ENCODE results near the gene PPP1R15B.

Gene PPP1R15B

GRCh38 chr1:204420039-204421004 lies 8.7 kb upstream of the PPP1R15B start:
- no peak for DNase-seq

- DNase-seq, result no peak
Measured at GRCh38 chr1:204419064-204419403, 7.4 kb upstream of the PPP1R15B start.

DNA sequence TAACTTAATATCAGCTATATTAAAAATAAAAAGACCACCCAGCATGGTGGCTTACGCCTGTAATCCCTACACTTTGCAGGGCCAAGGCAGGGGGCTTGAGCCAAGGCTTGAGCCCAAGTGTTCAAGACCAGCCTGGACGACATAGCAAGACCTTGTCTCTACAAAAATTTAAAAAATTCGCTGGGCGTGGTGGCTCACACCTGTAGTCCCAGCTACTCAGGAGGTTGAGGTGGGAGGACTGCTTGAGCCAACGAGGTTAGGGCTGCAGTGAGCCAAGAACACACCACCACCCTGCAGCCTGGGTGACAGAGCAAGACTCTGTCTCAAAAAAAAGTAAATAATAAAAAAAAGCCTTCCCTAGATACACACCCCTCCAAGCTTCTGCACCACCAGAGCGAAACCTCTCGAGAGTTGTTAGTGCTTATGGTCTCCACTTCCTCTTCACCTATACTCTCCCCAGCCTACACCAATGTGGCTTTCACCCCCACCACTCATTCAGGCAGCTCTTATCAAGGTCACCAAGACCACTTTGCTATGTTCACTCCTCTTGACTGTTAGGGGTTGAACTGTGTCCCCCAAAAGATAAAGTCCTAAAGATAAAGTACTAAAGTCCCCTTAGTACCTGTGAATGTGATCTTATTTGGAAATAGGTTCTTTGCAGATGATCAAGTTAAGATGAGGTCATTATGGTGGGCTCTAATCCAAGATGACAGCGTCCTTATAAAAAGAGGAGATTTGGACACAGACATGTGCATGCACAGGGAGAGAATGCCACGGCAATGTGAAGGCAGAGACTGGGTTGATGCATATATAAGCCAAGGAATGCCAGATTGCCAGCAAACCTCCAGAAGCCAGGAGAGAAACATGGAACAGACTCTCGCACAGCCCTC lies 6.8 kb upstream of the PPP1R15B start:
- DNase-seq, result no peak

- no peak for DNase-seq
Measured at GRCh38 chr1:204417074-204417997, 5.7 kb upstream of the PPP1R15B start.

DNA sequence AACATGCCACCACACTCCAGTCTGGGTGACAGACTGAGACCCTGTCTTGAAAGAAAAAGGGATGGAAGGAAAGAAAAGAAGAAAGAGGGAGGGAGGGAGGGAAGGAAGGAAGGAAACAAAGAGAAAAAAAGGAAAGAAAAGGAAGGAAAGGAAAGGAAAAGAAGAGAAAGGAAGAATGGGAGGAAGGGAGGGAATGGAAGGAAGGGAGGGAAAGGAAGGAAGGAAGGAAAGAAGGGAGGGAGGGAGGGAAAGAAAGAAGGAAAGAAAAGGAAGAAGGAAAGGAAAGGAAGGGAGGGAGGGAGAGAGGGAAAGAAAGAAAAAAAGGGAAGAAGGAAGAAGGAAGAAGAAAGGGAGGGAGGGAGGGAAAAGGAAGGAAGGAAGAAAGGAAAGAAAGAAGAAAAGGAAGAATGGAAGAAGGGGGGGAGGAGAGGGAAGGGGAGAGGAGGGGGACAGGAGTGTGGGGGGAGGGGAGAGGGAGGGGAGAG lies 5.0 kb upstream of the PPP1R15B start:
- DNase-seq, result no peak

DNA sequence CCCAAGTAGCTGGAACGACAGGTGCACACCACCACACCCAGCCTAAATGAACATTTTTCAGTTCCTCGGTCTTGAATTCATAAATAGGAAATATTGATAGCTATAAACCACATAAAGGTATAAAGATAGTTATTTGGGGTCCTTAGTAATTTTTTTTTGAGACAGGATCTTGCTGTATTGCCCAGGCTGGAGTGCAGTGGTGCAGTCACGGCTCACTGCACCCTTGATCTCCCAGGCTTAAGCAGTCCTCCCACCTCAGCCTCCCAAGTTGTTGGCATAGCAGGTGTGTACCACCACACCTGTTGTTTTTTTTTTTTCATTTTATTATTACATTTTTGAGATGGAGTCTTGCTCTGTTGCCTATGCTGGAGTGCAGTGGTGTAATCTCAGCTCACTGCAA lies 3.7 kb upstream of the PPP1R15B start:
- no peak for DNase-seq

- no peak for DNase-seq
Measured at GRCh38 chr1:204414016-204414415, 2.4 kb upstream of the PPP1R15B start.

GRCh38 chr1:204413170-204413535 lies 1.5 kb upstream of the PPP1R15B start:
- no peak for DNase-seq

GRCh38 chr1:204410688-204411450 lies 748 bp downstream of the PPP1R15B start:
- peak; percentile 8 for DNase-seq

- DNase-seq, result no peak
Measured at GRCh38 chr1:204409836-204410687, 1.6 kb downstream of the PPP1R15B start.

DNA sequence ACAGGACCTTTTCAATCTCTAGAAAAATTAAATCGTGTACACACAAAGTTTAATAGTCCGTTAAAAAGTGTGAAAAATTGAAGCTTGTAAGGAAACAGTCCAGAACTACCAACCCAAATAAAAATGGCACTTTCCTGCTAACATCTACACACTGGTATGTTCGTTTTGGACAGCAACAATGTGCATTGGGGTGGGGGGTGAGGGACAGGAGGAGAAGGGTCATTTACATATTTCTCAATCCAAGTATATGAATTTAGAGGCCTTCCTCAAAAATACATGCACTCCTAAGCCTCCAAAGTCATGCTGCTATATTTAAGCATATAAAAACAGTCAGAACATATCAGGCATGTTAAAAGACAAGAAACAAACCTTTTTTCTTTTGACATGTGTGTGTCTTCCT lies 2.5 kb downstream of the PPP1R15B start:
- no peak for DNase-seq

- no peak for DNase-seq
Measured at GRCh38 chr1:204408602-204409001, 3.0 kb downstream of the PPP1R15B start.

GRCh38 chr1:204408074-204408507 lies 3.5 kb downstream of the PPP1R15B start:
- no peak for DNase-seq

GRCh38 chr1:204407295-204407971 lies 4.2 kb downstream of the PPP1R15B start:
- DNase-seq, result no peak

- DNase-seq, result no peak
Measured at GRCh38 chr1:204406621-204407020, 5.0 kb downstream of the PPP1R15B start.

DNA sequence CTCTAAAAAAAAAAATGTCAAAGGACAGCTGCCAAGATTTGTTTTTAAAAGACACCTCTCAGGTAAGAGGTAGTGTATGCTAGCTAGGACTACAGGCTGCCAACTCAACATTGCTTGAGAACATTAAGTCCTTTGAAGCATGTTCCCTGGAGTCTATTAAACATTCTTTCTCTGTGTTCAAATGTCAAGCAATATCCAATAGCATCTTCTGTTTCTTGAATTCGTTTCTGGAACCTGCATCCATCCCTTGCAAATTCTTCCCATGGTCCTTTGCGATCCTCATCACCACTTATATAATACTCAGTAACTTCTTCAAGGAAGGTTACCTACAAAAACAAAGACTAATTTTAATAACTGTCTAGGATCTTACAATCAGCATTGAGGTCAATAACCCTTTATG lies 5.6 kb downstream of the PPP1R15B start:
- DNase-seq, result no peak

DNA sequence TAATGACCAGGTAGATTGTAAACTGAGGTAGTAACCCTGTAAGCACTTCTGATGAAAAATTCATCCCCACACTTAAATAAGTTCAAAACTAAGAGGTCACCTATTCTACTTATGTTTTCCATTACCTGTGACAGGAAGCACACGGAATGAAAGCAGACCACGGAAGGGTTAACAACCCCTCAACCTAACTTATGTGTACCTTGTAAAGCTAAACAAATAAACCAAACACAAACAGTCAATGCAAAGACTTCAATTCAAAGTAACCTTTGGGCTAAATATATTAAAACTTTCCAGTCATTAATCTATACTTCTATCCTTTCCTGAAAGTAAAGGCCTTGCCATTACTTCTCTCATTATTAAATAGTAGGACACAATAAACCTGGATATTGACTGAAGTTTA lies 7.0 kb downstream of the PPP1R15B start:
- DNase-seq, result no peak

DNA sequence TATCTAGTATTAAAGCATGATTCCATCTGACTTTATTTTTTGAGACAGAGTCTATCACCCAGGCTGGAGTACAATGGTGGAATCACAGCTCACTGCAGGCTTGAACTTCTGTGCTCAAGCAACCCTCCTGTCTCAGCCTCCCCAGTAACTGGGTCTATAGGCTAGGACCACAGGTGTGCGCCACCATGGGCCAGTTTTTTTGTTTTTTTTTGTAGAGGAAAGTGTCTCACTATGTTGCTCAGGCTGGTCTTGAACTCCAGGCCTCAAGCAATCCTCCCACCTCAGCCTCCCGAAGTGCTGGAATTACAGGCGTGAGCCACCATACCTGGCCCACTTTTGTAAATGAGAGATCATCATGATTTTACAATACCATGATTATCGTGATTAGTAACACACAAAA lies 9.2 kb downstream of the PPP1R15B start:
- DNase-seq, result no peak

- DNase-seq, result no peak
Measured at GRCh38 chr1:204401730-204402129, 9.9 kb downstream of the PPP1R15B start.

DNA sequence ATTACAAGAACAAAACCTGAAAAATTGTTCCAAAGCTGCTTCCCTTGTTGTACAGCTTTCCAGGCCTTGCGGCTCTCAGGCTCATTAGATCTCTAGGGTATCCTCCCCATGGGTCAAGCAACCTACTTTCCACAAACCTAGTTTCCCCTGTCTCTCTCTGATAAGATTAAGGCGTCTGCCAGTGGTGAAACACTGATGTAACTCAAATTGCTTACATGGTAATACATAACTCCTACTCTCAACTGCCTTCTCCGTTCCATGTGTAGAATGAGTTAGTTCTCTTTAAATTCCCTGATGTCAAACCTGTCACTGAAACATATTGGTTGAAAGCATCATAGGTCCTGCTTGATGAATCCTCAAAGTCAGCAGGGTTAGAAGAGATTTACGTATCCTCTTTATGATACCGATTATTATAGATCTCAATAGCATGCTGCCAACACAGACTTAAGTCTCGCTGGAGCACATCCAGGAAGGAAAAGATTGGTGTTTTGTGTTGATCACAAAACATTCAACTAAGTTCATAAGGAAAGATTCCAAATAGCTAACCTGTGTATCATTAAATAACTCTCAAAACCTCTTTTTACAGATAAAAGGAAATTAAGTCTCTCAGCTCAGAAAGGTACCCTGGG lies 10.6 kb downstream of the PPP1R15B start:
- no peak for DNase-seq

Measured in NCI-H748 treated with DMSO at 0.1 percent for 48 hours (cell line).